Glomerular visceral epithelial cell (primary cell): ENCODE measurements around the gene HMGN5.
A peak's percentile ranks its signal among the peaks of the same experiment; 100 is the strongest.

Source experiments
- DNase-seq: peaks from one replicate; pipeline ENCODE4 v3.0.0-alpha.2; 2016; ENCODE audit errors: extremely low spot score

The HMGN5 gene

DNA sequence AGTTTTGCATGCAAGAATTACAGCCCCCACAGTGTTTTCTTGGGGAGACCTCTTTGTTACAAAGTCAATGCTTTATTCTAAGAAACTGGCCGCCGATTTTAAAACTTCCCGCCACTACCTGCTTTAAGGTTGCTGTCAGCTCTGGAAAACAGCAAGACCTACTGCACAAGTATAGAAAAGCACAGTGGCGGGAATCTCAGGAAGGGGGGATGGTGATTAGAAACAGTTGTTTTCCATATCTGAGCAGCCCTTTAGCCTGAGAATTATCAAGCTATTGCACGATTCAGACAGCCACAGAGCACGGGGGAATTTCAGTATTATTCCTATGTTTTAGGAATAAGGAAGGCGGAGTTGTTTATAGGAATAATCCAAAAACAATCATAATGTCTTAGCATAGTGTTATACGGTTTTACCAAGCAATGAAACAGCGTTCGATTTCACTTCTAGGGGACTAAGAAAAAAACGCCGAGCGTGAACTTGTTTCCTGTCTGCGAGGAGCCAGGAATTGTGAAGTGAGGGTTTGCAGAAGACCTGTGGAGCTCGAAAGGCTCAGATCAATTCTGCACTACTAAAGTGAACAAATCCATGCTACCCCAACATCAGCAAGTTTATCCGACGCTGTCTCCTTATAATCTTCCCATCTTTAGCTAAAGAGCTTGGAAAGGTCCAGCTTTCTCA, 81.3 kb downstream of the HMGN5 start:
- DNase-seq: peak; percentile 16

DNA sequence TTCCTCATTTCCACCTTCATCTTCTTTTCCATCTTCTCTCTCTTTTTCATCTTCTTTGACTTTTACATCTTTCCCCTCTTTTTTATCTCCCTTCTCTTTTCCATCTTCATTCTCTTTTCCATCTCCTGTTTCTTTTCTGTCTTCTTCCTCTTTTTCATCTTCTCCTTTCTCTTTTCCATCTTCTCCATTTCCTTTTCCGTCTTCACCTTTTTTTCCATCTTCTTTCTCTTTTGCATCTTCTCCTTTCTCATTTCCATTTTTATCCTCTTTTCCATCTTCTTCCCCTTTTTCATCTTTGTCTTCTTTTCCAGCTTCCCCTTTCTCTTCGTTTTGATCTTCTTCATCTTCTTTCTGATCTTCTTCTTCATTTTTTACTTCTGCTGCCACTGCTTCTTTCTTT, 87.0 kb downstream of the HMGN5 start:
- no peak for DNase-seq

- DNase-seq: no peak
Observed at GRCh38 chrX:81110286-81110685, 91.4 kb downstream of the HMGN5 start.

- DNase-seq: no peak
Observed at GRCh38 chrX:81082649-81083048, 119.1 kb downstream of the HMGN5 start.
